K562 (cell line): Measurements from ENCODE around the gene SGPL1. TPM values are rescaled to one million over a fixed set of nuclear protein-coding genes. Genes with fewer than 3 reads are reported as not detected.
"Not testable (repeated sequence)": the region's sequence is repeated elsewhere in the genome, so short reads cannot be mapped to it uniquely, and the experiment has no call there.

Experiments used
- ATAC-seq: fragments of 200-7000 bp; cut with Tn5 transposase; 3 replicates; pipeline ENCODE4 v1.9.1; 2020; ENCODE audit warnings: moderate library complexity
- BruUV-seq: library from RNA; stranded (reverse); fragments of 400-500 nt; replicated peaks from 2 replicates; lab custom pipeline; 2021; lab: Mats Ljungman, UMichigan
- CTCF ChIA-PET: fragments of 300-600 bp; formaldehyde crosslinking; extraction: SDS; loops from one replicate; lab custom pipeline; 2021; ENCODE audit warnings: low intra/inter-chr PET ratio; lab: Yijun Ruan, JAX
- POLR2A ChIA-PET: fragments of 300-600, 350-650 bp; sonication (Branson Sonifier 250); formaldehyde crosslinking; extraction: SDS; loops from one replicate; lab custom pipeline; 2021; ENCODE audit warnings: antibody characterized with exemption, inconsistent platforms; lab: Yijun Ruan, JAX
- DNase-seq, 4 experiments: peaks; one replicate each; pipeline versions ENCODE4 v3.0.0 to v3.0.0-alpha.2; 2011 to 2018; ENCODE audit warnings: low spot score in 3 of 4, mixed read lengths in 3 of 4; ENCODE audit errors: extremely low read depth in 1 of 4
- FAIRE-seq: peaks from 2 replicates; lab custom pipeline; 2011; peaks lifted over from hg19 to GRCh38; lab: Jason Lieb, UNC
- H2AFZ ChIP-seq: 2 replicates; pipeline ENCODE4 v1.6.0; 2011; ENCODE audit warnings: low read depth, low read length, control low read depth, inconsistent platforms
- H3K27ac ChIP-seq: fragments of 200-600 bp; 3 replicates; pipeline ENCODE4 v1.8.0; 2011; ENCODE audit warnings: low read depth, mild to moderate bottlenecking, control low read depth, inconsistent platforms, low read length, moderate library complexity, mixed read lengths; ENCODE audit errors: extremely low read depth
- H3K27me3 ChIP-seq, 2 experiments: fragments of 300-600 bp in 1 of 2; 2 replicates in 1 of 2; 3 replicates in 1 of 2; pipeline versions ENCODE4 v1.6.0 to v1.8.0; 2011; ENCODE audit warnings: inconsistent platforms in 2 of 2, low read length in 2 of 2, mild to moderate bottlenecking in 1 of 2, mixed read lengths in 1 of 2, moderate library complexity in 1 of 2; ENCODE audit not compliant: control insufficient read depth in 2 of 2, insufficient read depth in 2 of 2
- H3K36me3 ChIP-seq: fragments of 300-600 bp; 3 replicates; pipeline ENCODE4 v1.8.0; 2011; ENCODE audit warnings: mild to moderate bottlenecking, low read length, inconsistent platforms; ENCODE audit not compliant: control insufficient read depth, insufficient read depth
- H3K4me1 ChIP-seq, 2 experiments: fragments of 200-600 bp in 1 of 2; replicated peaks in 1 of 2; 2 replicates in 1 of 2; 3 replicates in 1 of 2; pipeline versions ENCODE4 v1.5.1 to v1.8.0; 2011; ENCODE audit warnings: inconsistent platforms in 2 of 2, low read length in 2 of 2, mild to moderate bottlenecking in 1 of 2, mixed read lengths in 1 of 2, moderate library complexity in 1 of 2; ENCODE audit not compliant: control insufficient read depth in 2 of 2, insufficient read depth in 2 of 2
- H3K4me2 ChIP-seq: 2 replicates; pipeline ENCODE4 v1.6.1; 2011; ENCODE audit warnings: low read length, control low read depth, inconsistent platforms, mixed read lengths; ENCODE audit not compliant: insufficient read depth
- H3K4me3 ChIP-seq: fragments of 200-600 bp; sonication (generic), shearing (Covaris generic); 2 replicates; pipeline ENCODE4 v1.5.1; 2016; ENCODE audit warnings: control low read depth, inconsistent platforms
- H3K79me2 ChIP-seq: fragments of 200-600 bp; 3 replicates; pipeline ENCODE4 v1.8.0; 2011; ENCODE audit warnings: low read length, inconsistent platforms; ENCODE audit not compliant: control insufficient read depth, insufficient read depth
- H3K9ac ChIP-seq, 2 experiments: 2 replicates each; pipeline versions ENCODE4 v1.6.0 to v1.6.1; 2011; ENCODE audit warnings: low read depth in 2 of 2, low read length in 2 of 2, control low read depth in 1 of 2, inconsistent platforms in 1 of 2, mild to moderate bottlenecking in 1 of 2, mixed read lengths in 1 of 2; ENCODE audit not compliant: insufficient read depth in 1 of 2
- H3K9me1 ChIP-seq: one replicate; pipeline ENCODE4 v1.6.0; 2011; ENCODE audit warnings: inconsistent platforms, mild to moderate bottlenecking, low read length, moderate library complexity; ENCODE audit not compliant: control insufficient read depth, insufficient read depth
- H3K9me3 ChIP-seq: replicated peaks from 2 replicates; pipeline ENCODE4 v1.5.1; 2011; ENCODE audit warnings: low read depth, low read length, inconsistent platforms; ENCODE audit not compliant: control insufficient read depth, insufficient read depth
- H4K20me1 ChIP-seq: replicated peaks from 2 replicates; pipeline ENCODE4 v1.6.1; 2011; ENCODE audit warnings: low read length, inconsistent platforms, mixed read lengths; ENCODE audit not compliant: control insufficient read depth, insufficient read depth
- BCOR ChIP-seq: fragments of 450-650 bp; IDR thresholded peaks from 2 replicates; pipeline ENCODE4 v1.6.1; 2016
- CXXC5 ChIP-seq: fragments of 250-450 bp; sonication (Bioruptor Pico); IDR thresholded peaks from 2 replicates; pipeline ENCODE4 v1.8.0; 2022; ENCODE audit warnings: inconsistent platforms, mild to moderate bottlenecking, moderate library complexity
- ELF1 ChIP-seq: fragments of 200-800 bp; sonication (Bioruptor generic); IDR thresholded peaks from 2 replicates; pipeline ENCODE4 v1.6.1; 2016; ENCODE audit warnings: missing genetic modification characterization, missing compliant biosample characterization
- HOXB6 ChIP-seq: fragments of 250-450 bp; sonication (Bioruptor Pico); IDR thresholded peaks from 2 replicates; pipeline ENCODE4 v1.5.1; 2022; ENCODE audit warnings: mild to moderate bottlenecking, borderline replicate concordance
- KAT8 ChIP-seq: fragments of 450-650 bp; IDR thresholded peaks from 2 replicates; pipeline ENCODE4 v1.6.1; 2016; ENCODE audit warnings: low read depth, mild to moderate bottlenecking
- PKNOX1 ChIP-seq: fragments of 450-650 bp; IDR thresholded peaks from 2 replicates; pipeline ENCODE4 v1.6.1; 2016
- RBM25 ChIP-seq: fragments of 200-400 bp; formaldehyde crosslinking; IDR thresholded peaks from 2 replicates; pipeline ENCODE4 v1.6.1; 2018; ENCODE audit warnings: low read length, low read depth, moderate library complexity; ENCODE audit not compliant: severe bottlenecking
- STAT5A ChIP-seq: IDR thresholded peaks from 2 replicates; pipeline ENCODE4 v1.6.1; 2012; ENCODE audit warnings: low read length, inconsistent platforms, borderline replicate concordance
- ZBTB17 ChIP-seq: fragments of 450-650 bp; formaldehyde crosslinking; IDR thresholded peaks from 2 replicates; pipeline ENCODE4 v1.4.0; 2020; ENCODE audit warnings: mild to moderate bottlenecking
- ZNF253 ChIP-seq: fragments of 250-450 bp; sonication (Bioruptor Pico); conservative IDR thresholded peaks from 2 replicates; pipeline ENCODE4 v1.6.1; 2021; ENCODE audit warnings: mild to moderate bottlenecking
- ZNF395 ChIP-seq: fragments of 200-800 bp; sonication (Bioruptor generic); IDR thresholded peaks from 2 replicates; pipeline ENCODE4 v1.6.1; 2017; ENCODE audit warnings: missing genetic modification characterization, missing compliant biosample characterization
- ZSCAN29 ChIP-seq: fragments of 450-650 bp; IDR thresholded peaks from 2 replicates; pipeline ENCODE4 v1.6.1; 2017
- WGBS: fragments of 100-300 bp; shearing (Covaris generic); methylation state at CpG from one replicate; pipeline ENCODE4 v1.1.6; 2016; ENCODE audit warnings: low coverage, mixed read lengths; ENCODE audit not compliant: insufficient coverage; ENCODE audit errors: missing lambda C conversion rate; 5-methylcytosine and 5-hydroxymethylcytosine counted together
- in situ Hi-C: fragments of 300-500 bp; cut with MboI; formaldehyde crosslinking; loops from 4 replicates; pipeline ENCODE4 v1.15.0; 2018; ENCODE audit warnings: inconsistent platforms, mixed read lengths
- intact Hi-C: fragments of 100-400 bp; cut with micrococcal nuclease; formaldehyde crosslinking; loops from 2 replicates; pipeline ENCODE4 v1.14.2; 2022
- polyA plus RNA-seq, 8 experiments: library from polyadenylated mRNA; depleted of rRNA in 4 of 8; stranded (reverse) in 5 of 8; unstranded in 3 of 8; fragments of >200 nt; fragmentation: Nextera tagmentation in 2 of 8; fragmentation: Illumina TruSeq in 1 of 8; extraction: Ambion mirVana in 2 of 8; extraction: Trizol in 1 of 8; gene quantifications; 2 replicates each; pipeline versions ENCODE4 v1.2.1 to v1.2.3, GENCODE V29; 2011 to 2014; ENCODE audit warnings: inconsistent platforms in 1 of 8, missing spikeins in 1 of 8
- total RNA-seq, 7 experiments: library from RNA; depleted of rRNA in 6 of 7; stranded (reverse); fragments of >200 nt in 6 of 7; fragmentation: Illumina TruSeq in 2 of 7; extraction: Trizol in 2 of 7; gene quantifications; 2 replicates each; pipeline versions ENCODE4 v1.2.1 to v1.2.3, GENCODE V29; 2011 to 2021; ENCODE audit warnings: low replicate concordance in 1 of 7

SGPL1 gene
- total and polyA plus RNA-seq, 9 of the 15 experiments (the other 6 are each of a cell fraction or from before 2014, with no cell fraction given): 6.0 to 18.0 (median 8.7) TPM

- BruUV-seq, FAIRE-seq, ATAC-seq, H3K27me3 ChIP-seq, CTCF ChIA-PET, H3K27ac ChIP-seq, H4K20me1 ChIP-seq, H3K9me3 ChIP-seq, intact Hi-C loops, H2AFZ ChIP-seq, H3K4me1 ChIP-seq, H3K79me2 ChIP-seq, H3K9me1 ChIP-seq, in situ Hi-C loops, H3K9ac ChIP-seq, H3K4me2 ChIP-seq, DNase-seq, POLR2A ChIA-PET, H3K4me3 ChIP-seq: not testable (repeated sequence)
- 93% methylated on average over 34 of the region's 42 CpGs for WGBS
- peaks cover 11% of the 10 kb centered on the region; the same call in 2 of the 3 replicates for H3K36me3 ChIP-seq
These were observed 45.9 kb downstream of the SGPL1 start for GRCh38 chr10:70861495-70862197.

GRCh38 chr10:70863470-70864160 is 47.9 kb downstream of the SGPL1 start:
- Histone ChIP-seq H3K79me2 (no peaks in the 10 kb centered on the region), H3K9me3 (no peaks in the 10 kb centered on the region), H3K27me3 (no peaks in the 10 kb centered on the region), H2AFZ (no peak overlapping the region), H3K27ac (no peak overlapping the region), H3K4me3 (no peak overlapping the region), H4K20me1 (no peaks in the 10 kb centered on the region), H3K4me2 (no peak overlapping the region), H3K36me3 (peaks cover 10% of the 10 kb centered on the region; the same call in 2 of the 3 replicates), H3K9me1 (peaks cover 3% of the 10 kb centered on the region), H3K4me1 (no peaks in the 10 kb centered on the region; a peak in 2 of 5 replicates), H3K9ac (no peak overlapping the region)
- FAIRE-seq (no peak), ATAC-seq (no peak), DNase-seq (no peak)
- intact Hi-C loops (no loop called here), in situ Hi-C loops (no loop called here)
- ChIA-PET POLR2A (interaction anchor here (1.2 to 1.6 kb wide), 4 partner anchors 8 to 12 kb away, joined by 3 to 9 read pairs (median 4); no protein-coding TSS in a partner anchor), CTCF (no interaction called here)
- BruUV-seq: no TSS peak
- TF ChIP-seq ZBTB17 (no peak), ZSCAN29 (no peak), KAT8 (no peak), ELF1 (no peak), ZNF253 (CRISPR knock-in tag) (no peak), ZNF395 (no peak), RBM25 (no peak), BCOR (no peak), PKNOX1 (no peak), STAT5A (no peak), CXXC5 (CRISPR knock-in tag) (no peak), HOXB6 (CRISPR knock-in tag) (no peak)
